Stomach (tissue), 4 donors: ENCODE data around the gene HIPK3.

ENCODE experiments used
- CTCF ChIP-seq, 7 experiments: fragments of 450-650 bp in 4 of 7; fragments of 200-600 bp in 3 of 7; sonication (generic) in 3 of 7; IDR thresholded peaks; one replicate each; pipeline ENCODE4 v1.5.1; 2016 to 2019; ENCODE audit warnings: antibody characterized with exemption in 7 of 7, control low read depth in 2 of 7, mild to moderate bottlenecking in 1 of 7
- POLR2A ChIP-seq, 4 donors: fragments of 450-650 bp; IDR thresholded peaks; one replicate each; pipeline ENCODE4 v1.6.1; 2016; ENCODE audit warnings: antibody characterized with exemption in 4 of 4, control low read depth in 2 of 4, mild to moderate bottlenecking in 1 of 4, moderate library complexity in 1 of 4
- POLR2AphosphoS5 ChIP-seq, 3 donors: sonication (generic); formaldehyde crosslinking; IDR thresholded peaks; one replicate each; pipeline ENCODE4 v1.6.1; 2016; ENCODE audit warnings: antibody characterized with exemption in 3 of 3

- TF ChIP-seq CTCF (IDR thresholded peaks at IDR 0.05): no peak
- TF ChIP-seq POLR2A (IDR thresholded peaks at IDR 0.05): no peak
- no peak for TF ChIP-seq POLR2AphosphoS5 (IDR thresholded peaks at IDR 0.05)
Observed at GRCh38 chr11:33307984-33308383, 50.8 kb downstream of the HIPK3 start.
